A204.1 (cell line): ENCODE data around the gene CD38.

Experiments used
- FAIRE-seq: peaks from 2 replicates; lab custom pipeline; 2012; peaks lifted over from hg19 to GRCh38; lab: Jason Lieb, UNC

CD38 gene

GRCh38 chr4:15901007-15901406 is 122.9 kb downstream of the CD38 start:
- FAIRE-seq = no peak

GRCh38 chr4:15901998-15902397 is 123.9 kb downstream of the CD38 start:
- FAIRE-seq = no peak

- no peak for FAIRE-seq
Observed at GRCh38 chr4:15902746-15903145, 124.6 kb downstream of the CD38 start.
